T-helper 2 cell treated with Interferon-gamma antibody and Interleukin-4, amounts not matched to agents 5 μg/mL and 100 μg/mL, for 36 hours (primary cell): ENCODE measurements around the gene TUBGCP3.

Experiments used
- DNase-seq: peaks from one replicate; pipeline ENCODE4 v3.0.0; 2021; ENCODE audit warnings: low spot score
- H3K27ac Mint-ChIP-seq: one replicate; pipeline ENCODE4 v1.8.0; 2021; ENCODE audit warnings: mild to moderate bottlenecking, mixed read lengths
- H3K27me3 Mint-ChIP-seq: one replicate; pipeline ENCODE4 v1.8.0; 2021; ENCODE audit warnings: low read depth, mixed read lengths
- H3K36me3 Mint-ChIP-seq: one replicate; pipeline ENCODE4 v1.8.0; 2021; ENCODE audit warnings: low read depth, mixed read lengths
- H3K4me1 Mint-ChIP-seq: one replicate; pipeline ENCODE4 v1.8.0; 2021; ENCODE audit warnings: low read depth, mixed read lengths
- H3K4me3 Mint-ChIP-seq: one replicate; pipeline ENCODE4 v1.8.0; 2022; ENCODE audit warnings: mild to moderate bottlenecking, moderate library complexity, mixed read lengths
- H3K9me3 Mint-ChIP-seq: one replicate; pipeline ENCODE4 v1.8.0; 2021; ENCODE audit warnings: mixed read lengths

TUBGCP3 gene

DNA sequence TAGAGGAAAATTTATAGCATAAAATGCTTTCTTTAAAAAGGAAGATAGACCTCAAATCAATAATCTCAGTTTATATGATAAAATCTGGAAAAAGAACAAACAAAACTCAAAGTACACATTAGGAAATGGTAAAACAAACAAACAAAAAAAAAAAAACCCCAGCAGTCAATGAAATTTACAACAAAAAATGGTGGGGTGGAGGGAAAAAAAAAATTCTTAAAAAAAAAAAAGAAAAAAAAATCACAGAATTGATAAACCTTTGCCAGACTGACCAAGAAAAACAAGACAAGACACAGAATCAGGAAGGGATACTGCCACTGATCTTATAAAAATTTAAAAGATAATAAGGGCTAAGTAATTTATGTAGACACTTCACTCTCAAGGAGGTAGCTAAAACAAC, 11.2 kb downstream of the TUBGCP3 start:
- Mint-ChIP-seq H3K27ac (no peak overlapping the region), H3K27me3 (no peaks in the 10 kb centered on the region), H3K4me3 (no peak overlapping the region), H3K9me3 (peaks cover 14% of the 10 kb centered on the region), H3K4me1 (peaks cover 24% of the 10 kb centered on the region), H3K36me3 (peaks cover 31% of the 10 kb centered on the region)
- no peak for DNase-seq

DNA sequence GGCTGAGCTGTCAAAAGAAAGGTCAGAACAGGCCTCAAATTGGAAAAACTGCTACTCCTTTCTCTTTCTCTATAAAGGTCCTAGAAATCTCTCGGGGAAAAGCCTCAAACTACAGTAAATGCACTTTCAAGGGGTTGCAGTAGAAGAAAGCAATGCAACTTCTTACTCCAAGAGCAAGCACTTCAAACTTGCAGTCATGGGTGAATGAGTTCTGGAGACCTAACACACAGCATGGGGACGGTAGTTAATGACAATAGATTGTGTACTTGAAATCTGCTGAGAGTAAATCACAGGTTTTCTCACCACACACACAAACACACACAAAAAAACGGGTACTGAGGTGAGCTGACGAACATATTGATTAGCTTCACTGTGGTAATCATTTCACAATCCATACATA, 11.8 kb downstream of the TUBGCP3 start:
- DNase-seq = no peak
- peaks cover 29% of the 10 kb centered on the region for H3K36me3 Mint-ChIP-seq
- H3K4me1 Mint-ChIP-seq = peaks cover 22% of the 10 kb centered on the region
- H3K9me3 Mint-ChIP-seq = peaks cover 14% of the 10 kb centered on the region
- H3K4me3 Mint-ChIP-seq = no peak overlapping the region
- H3K27ac Mint-ChIP-seq = no peak overlapping the region
- no peaks in the 10 kb centered on the region for H3K27me3 Mint-ChIP-seq

DNA sequence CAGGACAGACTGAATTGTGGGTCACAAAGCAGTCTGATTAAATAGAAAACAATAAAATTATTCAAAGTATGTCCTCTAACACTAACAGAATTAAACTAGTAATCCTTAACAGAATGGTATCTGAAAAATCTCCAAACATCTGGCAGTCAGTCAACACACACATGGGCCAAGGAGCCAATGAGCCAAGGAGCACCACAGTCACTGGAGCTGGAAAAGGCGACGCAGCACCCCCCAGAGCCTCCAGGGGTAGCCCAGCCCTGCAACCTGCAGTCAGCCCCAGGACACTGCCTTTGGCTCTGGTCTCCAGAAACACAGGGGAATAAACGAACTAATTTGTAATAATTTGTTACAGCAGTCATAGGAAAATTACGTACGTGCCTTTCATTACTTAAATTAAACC, 12.3 kb downstream of the TUBGCP3 start:
- H3K27me3 Mint-ChIP-seq = no peaks in the 10 kb centered on the region
- H3K36me3 Mint-ChIP-seq = peaks cover 27% of the 10 kb centered on the region
- H3K9me3 Mint-ChIP-seq = peaks cover 14% of the 10 kb centered on the region
- no peak overlapping the region for H3K27ac Mint-ChIP-seq
- peaks cover 25% of the 10 kb centered on the region for H3K4me1 Mint-ChIP-seq
- no peak overlapping the region for H3K4me3 Mint-ChIP-seq
- no peak for DNase-seq

GRCh38 chr13:112574834-112575613, 12.9 kb downstream of the TUBGCP3 start:
- no peak overlapping the region for H3K4me3 Mint-ChIP-seq
- H3K4me1 Mint-ChIP-seq = peaks cover 25% of the 10 kb centered on the region
- no peak for DNase-seq
- H3K27me3 Mint-ChIP-seq = no peaks in the 10 kb centered on the region
- H3K36me3 Mint-ChIP-seq = peaks cover 27% of the 10 kb centered on the region
- H3K9me3 Mint-ChIP-seq = peaks cover 14% of the 10 kb centered on the region
- H3K27ac Mint-ChIP-seq = no peak overlapping the region

DNA sequence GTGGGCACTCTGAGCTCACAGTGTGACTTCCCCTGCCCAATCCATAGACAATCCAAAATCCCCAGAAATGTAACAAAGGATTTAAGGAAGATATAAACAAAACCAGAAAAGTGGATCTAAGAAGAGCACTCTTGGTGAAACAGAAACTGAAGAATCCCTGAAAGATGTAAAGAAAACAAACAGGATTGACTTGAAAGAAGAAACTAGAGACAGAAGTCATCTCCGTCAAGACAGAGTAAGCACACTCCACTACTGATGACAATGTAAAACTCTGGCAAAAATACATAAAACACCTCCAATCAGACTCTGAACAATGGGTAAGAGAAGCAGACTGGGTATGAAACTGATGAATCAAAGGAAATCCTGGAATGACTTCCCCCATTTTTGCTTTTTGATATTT, 13.5 kb downstream of the TUBGCP3 start:
- H3K36me3 Mint-ChIP-seq = peaks cover 25% of the 10 kb centered on the region
- no peaks in the 10 kb centered on the region for H3K27me3 Mint-ChIP-seq
- no peak for DNase-seq
- peaks cover 14% of the 10 kb centered on the region for H3K9me3 Mint-ChIP-seq
- no peak overlapping the region for H3K27ac Mint-ChIP-seq
- H3K4me1 Mint-ChIP-seq = peaks cover 25% of the 10 kb centered on the region
- H3K4me3 Mint-ChIP-seq = no peak overlapping the region

DNA sequence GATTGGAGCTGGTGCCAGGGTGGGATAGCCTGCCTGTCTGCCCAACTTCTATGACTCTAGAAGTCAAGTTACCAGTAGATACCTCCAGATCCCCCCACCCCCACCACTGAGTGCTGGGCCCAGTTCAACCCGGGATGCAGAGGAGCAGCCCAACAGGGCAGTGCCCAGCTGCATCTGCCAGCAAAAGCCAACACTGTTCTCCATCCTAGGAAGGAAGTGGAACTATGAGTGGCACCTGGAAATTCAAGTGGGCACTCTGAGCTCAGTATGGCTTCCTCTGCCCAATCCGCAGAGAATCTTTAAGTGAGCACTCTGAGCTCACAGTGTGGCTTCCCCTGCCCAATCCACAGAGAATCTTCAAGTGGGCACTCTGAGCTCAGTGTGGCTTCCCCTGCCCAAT, 14.2 kb downstream of the TUBGCP3 start:
- H3K4me1 Mint-ChIP-seq = peaks cover 24% of the 10 kb centered on the region
- H3K27ac Mint-ChIP-seq = no peak overlapping the region

GRCh38 chr13:112572366-112572765, 15.6 kb downstream of the TUBGCP3 start:
- peaks cover 31% of the 10 kb centered on the region for H3K36me3 Mint-ChIP-seq
- no peak overlapping the region for H3K27ac Mint-ChIP-seq
- peaks cover 7% of the 10 kb centered on the region for H3K9me3 Mint-ChIP-seq
- no peak for DNase-seq
- no peaks in the 10 kb centered on the region for H3K27me3 Mint-ChIP-seq
- H3K4me3 Mint-ChIP-seq = no peak overlapping the region
- peaks cover 22% of the 10 kb centered on the region for H3K4me1 Mint-ChIP-seq

More for the DNA sequence above, 14.2 kb downstream of the TUBGCP3 start:
- no peak for DNase-seq
- peaks cover 29% of the 10 kb centered on the region for H3K36me3 Mint-ChIP-seq
- peaks cover 10% of the 10 kb centered on the region for H3K9me3 Mint-ChIP-seq
- no peak overlapping the region for H3K4me3 Mint-ChIP-seq
- no peaks in the 10 kb centered on the region for H3K27me3 Mint-ChIP-seq

DNA sequence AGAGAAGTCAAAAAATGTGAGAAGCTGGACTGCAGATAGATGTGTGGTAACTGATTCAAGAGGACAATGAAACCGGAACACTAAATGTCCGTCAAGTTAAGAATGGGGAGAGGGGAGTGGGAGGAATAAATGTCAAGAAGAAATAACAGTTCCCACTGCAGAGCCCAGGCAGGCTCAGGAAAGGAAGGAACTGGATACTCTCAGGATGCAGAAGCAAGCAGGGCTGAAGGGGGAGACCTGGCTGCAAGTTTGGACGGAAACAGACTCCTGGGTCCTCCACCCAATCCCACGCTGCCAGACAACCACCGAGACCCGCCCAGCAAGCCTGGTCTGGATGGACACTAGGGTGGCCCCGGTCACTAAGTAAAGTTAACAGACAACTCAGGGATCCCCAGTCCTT, 18.1 kb downstream of the TUBGCP3 start:
- H3K4me3 Mint-ChIP-seq = no peak overlapping the region

DNA sequence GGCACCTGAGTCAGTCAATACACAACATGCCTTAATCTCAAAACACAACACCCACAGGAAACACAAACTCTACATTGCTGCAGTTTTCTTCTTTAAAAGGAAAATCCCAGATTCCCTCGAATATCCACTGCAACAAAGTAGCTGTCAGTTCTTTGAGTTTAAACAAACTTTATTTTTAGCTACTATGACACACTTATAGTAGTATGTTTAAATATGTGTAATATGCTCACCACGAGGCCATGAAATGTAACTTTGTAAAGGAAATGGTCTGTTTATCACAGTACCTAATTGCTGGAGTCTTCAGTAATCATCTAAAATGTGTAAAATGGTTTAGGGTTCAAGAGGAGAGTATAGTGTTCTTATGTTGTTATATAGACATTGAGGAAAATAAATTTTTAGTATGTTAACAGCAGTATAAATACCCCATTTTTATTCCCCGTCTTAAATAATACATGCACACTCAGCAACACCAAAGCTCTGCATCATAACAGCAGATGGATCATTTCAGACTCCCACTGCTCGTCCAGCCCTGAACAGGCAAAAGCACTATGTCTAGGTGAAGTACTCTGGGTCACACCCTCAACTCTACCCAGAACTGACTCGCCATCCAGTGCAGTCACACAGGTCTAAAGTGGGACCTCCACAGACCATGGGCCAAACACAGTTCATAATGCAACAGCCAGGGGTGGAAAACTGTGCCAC, 20.6 kb downstream of the TUBGCP3 start:
- no peaks in the 10 kb centered on the region for H3K27me3 Mint-ChIP-seq
- H3K4me1 Mint-ChIP-seq = peaks cover 7% of the 10 kb centered on the region
- no peak overlapping the region for H3K27ac Mint-ChIP-seq
- H3K4me3 Mint-ChIP-seq = no peak overlapping the region
- no peak for DNase-seq
- H3K36me3 Mint-ChIP-seq = peaks cover 49% of the 10 kb centered on the region
- H3K9me3 Mint-ChIP-seq = no peaks in the 10 kb centered on the region

More for the DNA sequence above, 18.1 kb downstream of the TUBGCP3 start:
- Mint-ChIP-seq H3K9me3 (no peaks in the 10 kb centered on the region), H3K27ac (no peak overlapping the region), H3K27me3 (no peaks in the 10 kb centered on the region), H3K36me3 (peaks cover 33% of the 10 kb centered on the region), H3K4me1 (peaks cover 13% of the 10 kb centered on the region)
- no peak for DNase-seq

DNA sequence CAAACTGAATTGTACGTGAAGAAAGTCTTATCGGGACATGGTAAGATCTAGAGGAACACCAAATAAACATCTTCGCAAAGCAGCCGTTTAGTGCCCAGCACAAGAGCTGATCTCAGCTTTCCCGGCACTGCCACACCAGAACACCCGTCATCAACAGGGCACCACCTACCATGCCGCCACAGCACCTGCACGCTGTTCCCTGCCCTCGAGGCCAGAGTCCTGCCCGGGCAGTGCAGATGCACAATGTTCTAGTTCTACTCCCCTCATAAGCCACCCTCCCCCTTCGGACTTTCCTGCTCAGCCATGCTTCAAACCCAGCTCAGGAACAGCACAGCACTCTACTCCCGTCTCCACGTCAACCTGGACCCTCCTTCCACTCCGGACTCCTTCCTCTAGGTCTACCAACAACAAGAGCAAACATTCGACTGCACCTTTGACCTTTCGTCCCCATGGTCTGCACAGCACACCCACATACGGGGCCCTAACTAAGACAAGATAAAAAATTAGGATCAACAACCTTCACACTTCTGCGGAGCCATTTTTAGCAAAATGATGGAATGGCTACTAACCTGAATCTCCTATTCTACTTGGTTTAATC, 25.1 kb downstream of the TUBGCP3 start:
- H3K4me3 Mint-ChIP-seq = no peak overlapping the region
- H3K36me3 Mint-ChIP-seq = peaks cover 52% of the 10 kb centered on the region
- H3K9me3 Mint-ChIP-seq = no peaks in the 10 kb centered on the region
- H3K27ac Mint-ChIP-seq = no peak overlapping the region
- H3K27me3 Mint-ChIP-seq = no peaks in the 10 kb centered on the region
- no peak for DNase-seq
- H3K4me1 Mint-ChIP-seq = peaks cover 2% of the 10 kb centered on the region

- Mint-ChIP-seq H3K27me3 (no peaks in the 10 kb centered on the region), H3K27ac (no peak overlapping the region), H3K36me3 (peaks cover 55% of the 10 kb centered on the region), H3K4me1 (peaks cover under 1% of the 10 kb centered on the region), H3K9me3 (no peaks in the 10 kb centered on the region), H3K4me3 (no peak overlapping the region)
- DNase-seq = no peak
These were observed 25.7 kb downstream of the TUBGCP3 start for GRCh38 chr13:112562254-112562653.

GRCh38 chr13:112561478-112561877, 26.5 kb downstream of the TUBGCP3 start:
- Mint-ChIP-seq H3K9me3 (no peaks in the 10 kb centered on the region), H3K27me3 (no peaks in the 10 kb centered on the region), H3K36me3 (peaks cover 53% of the 10 kb centered on the region), H3K4me1 (no peaks in the 10 kb centered on the region), H3K4me3 (no peak overlapping the region), H3K27ac (no peak overlapping the region)
- no peak for DNase-seq

DNA sequence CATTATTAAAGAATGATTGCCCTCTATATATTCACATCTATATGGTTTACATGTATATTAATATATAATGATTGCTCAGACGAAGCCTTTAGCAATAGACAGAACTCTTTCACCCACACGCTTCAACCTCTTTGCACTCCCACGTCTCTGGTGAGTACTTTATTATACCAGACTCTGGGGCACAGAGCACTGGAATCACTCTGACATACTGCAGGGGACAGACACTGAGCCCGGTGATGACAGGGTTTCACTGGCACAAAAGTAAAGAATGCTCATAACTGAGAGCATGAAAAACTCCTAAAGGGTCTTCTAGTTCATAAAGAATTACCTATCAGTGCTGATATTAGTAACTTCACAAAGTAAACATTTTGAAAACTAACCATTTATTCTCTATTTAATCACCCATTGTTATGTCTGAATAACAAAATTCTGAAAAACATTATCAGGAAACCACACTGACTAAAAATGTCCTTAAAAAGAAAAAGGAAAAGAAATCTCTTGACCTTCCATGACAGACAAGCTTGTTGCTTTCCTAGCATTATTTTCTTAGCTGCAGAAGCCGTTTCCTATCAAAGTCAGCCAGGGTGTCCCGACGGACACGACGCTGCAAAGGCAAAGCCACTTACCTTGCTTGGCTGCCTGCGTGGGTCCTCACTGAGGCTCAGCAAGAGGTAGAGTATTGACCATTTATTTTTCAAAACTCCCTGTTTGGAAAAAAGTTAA, 29.1 kb downstream of the TUBGCP3 start:
- no peak for DNase-seq
- no peaks in the 10 kb centered on the region for H3K9me3 Mint-ChIP-seq
- peaks cover 59% of the 10 kb centered on the region for H3K36me3 Mint-ChIP-seq
- H3K27ac Mint-ChIP-seq = no peak overlapping the region
- H3K4me1 Mint-ChIP-seq = no peaks in the 10 kb centered on the region
- no peaks in the 10 kb centered on the region for H3K27me3 Mint-ChIP-seq
- no peak overlapping the region for H3K4me3 Mint-ChIP-seq

GRCh38 chr13:112556600-112556999, 31.4 kb downstream of the TUBGCP3 start:
- Mint-ChIP-seq H3K36me3 (peaks cover 65% of the 10 kb centered on the region), H3K4me3 (no peak overlapping the region), H3K27ac (no peak overlapping the region), H3K9me3 (no peaks in the 10 kb centered on the region), H3K4me1 (peaks cover 2% of the 10 kb centered on the region), H3K27me3 (no peaks in the 10 kb centered on the region)
- no peak for DNase-seq
